Testis (tissue), 2 donors: ENCODE measurements around the gene MAP1LC3B.

Source experiments
- CTCF ChIP-seq, 3 experiments: fragments of 450-650 bp in 2 of 3; fragments of 200-600 bp in 1 of 3; sonication (generic) in 1 of 3; IDR thresholded peaks; one replicate each; pipeline ENCODE4 v1.5.1; 2016 to 2019; ENCODE audit warnings: antibody characterized with exemption in 3 of 3, mild to moderate bottlenecking in 2 of 3, moderate library complexity in 1 of 3
- POLR2A ChIP-seq: fragments of 450-650 bp; IDR thresholded peaks from one replicate; pipeline ENCODE4 v1.6.1; 2017; ENCODE audit warnings: antibody characterized with exemption, mild to moderate bottlenecking, moderate library complexity

DNA sequence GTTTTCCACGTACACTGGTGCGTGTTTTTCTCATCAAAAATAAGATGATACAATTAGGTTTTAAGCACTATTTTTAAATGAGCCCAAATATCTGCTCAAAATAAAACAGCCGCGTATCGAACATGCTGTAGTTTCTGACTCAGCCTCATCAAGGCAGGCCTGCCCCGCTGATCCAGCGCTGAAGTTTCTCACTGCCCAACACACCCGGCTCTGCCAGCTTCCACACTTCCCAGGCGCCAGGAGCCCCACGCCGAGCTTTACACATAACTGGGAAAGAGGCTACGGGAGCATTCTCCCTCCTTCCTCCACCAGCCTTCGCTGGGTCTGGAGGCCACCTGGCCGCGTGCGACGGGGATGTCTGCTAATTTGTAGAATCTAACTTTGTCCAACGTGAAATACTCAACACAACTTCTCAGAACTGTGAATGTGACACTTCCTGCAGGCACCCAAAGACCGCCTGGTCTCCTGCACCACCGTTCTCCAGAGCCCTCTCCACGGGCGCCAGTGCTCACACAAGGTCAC lies 42.1 kb downstream of the MAP1LC3B start:
- TF ChIP-seq CTCF (IDR thresholded peaks at IDR 0.05) = no peak
- no peak for TF ChIP-seq POLR2A
